ENCODE measurements around the gene CHRFAM7A. TPM values are rescaled to one million over a fixed set of nuclear protein-coding genes. Genes with fewer than 3 reads are reported as not detected.
"Not testable (repeated sequence)": the region's sequence is repeated elsewhere in the genome, so short reads cannot be mapped to it uniquely, and the experiment has no call there.

CHRFAM7A gene
- total RNA-seq, 1 experiment from 2014 or later: 7.4 TPM

- intact Hi-C loops (cut with micrococcal nuclease); H3K9ac ChIP-seq (ENCODE audit: low read length); H4K20me1 ChIP-seq (ENCODE audit: insufficient read depth); H3K4me2 ChIP-seq (ENCODE audit: low read length); BruUV-seq (replicated peaks); DNase-seq (ENCODE audit: low read depth, low spot score); H3K27me3 ChIP-seq (ENCODE audit: insufficient read depth, low read length); H3K27ac ChIP-seq (ENCODE audit: low read depth, low read length); H3K9me3 ChIP-seq (ENCODE audit: control insufficient read depth in 1 of 2, insufficient read depth in 1 of 2, low read depth in 1 of 2, low read length in 2 of 2); H3K79me2 ChIP-seq (ENCODE audit: insufficient read depth, low read length); H2AFZ ChIP-seq (ENCODE audit: low read depth, low read length, poor library complexity, severe bottlenecking); H3K4me3 ChIP-seq (replicated peaks in 1 of 2; ENCODE audit: low read depth in 1 of 2, low read length in 2 of 2); ATAC-seq; H3K4me1 ChIP-seq (ENCODE audit: control insufficient read depth in 1 of 2, insufficient read depth in 2 of 2, low read length in 2 of 2); POLR2A ChIA-PET; H3K36me3 ChIP-seq (ENCODE audit: control insufficient read depth in 1 of 2, insufficient read depth in 2 of 2, low read length in 2 of 2); H3K9me2 ChIP-seq (ENCODE audit: insufficient read depth); RAD21 ChIA-PET (ENCODE audit: low non-redundant PET in 1 of 2, low total read pairs in 2 of 2, uncharacterized antibody in 2 of 2, unreplicated experiment in 2 of 2); CTCF ChIA-PET: not testable (repeated sequence)
These were observed 26.1 kb downstream of the CHRFAM7A start for GRCh38 chr15:30367246-30367645.

- H3K9me2 ChIP-seq (ENCODE audit: insufficient read depth); H3K4me2 ChIP-seq (ENCODE audit: low read length); ATAC-seq; H3K4me1 ChIP-seq (ENCODE audit: control insufficient read depth in 1 of 2, insufficient read depth in 2 of 2, low read length in 2 of 2); H3K9me3 ChIP-seq (ENCODE audit: control insufficient read depth in 1 of 2, insufficient read depth in 1 of 2, low read depth in 1 of 2, low read length in 2 of 2); H3K27ac ChIP-seq (ENCODE audit: low read depth, low read length); intact Hi-C loops (cut with micrococcal nuclease); H3K4me3 ChIP-seq (replicated peaks in 1 of 2; ENCODE audit: low read depth in 1 of 2, low read length in 2 of 2); H3K36me3 ChIP-seq (ENCODE audit: control insufficient read depth in 1 of 2, insufficient read depth in 2 of 2, low read length in 2 of 2); H2AFZ ChIP-seq (ENCODE audit: low read depth, low read length, poor library complexity, severe bottlenecking); H3K27me3 ChIP-seq (ENCODE audit: insufficient read depth, low read length); H4K20me1 ChIP-seq (ENCODE audit: insufficient read depth); BruUV-seq (replicated peaks); H3K79me2 ChIP-seq (ENCODE audit: insufficient read depth, low read length); H3K9ac ChIP-seq (ENCODE audit: low read length); RAD21 ChIA-PET (ENCODE audit: low non-redundant PET in 1 of 2, low total read pairs in 2 of 2, uncharacterized antibody in 2 of 2, unreplicated experiment in 2 of 2); DNase-seq (ENCODE audit: low read depth, low spot score); CTCF ChIA-PET; POLR2A ChIA-PET: not testable (repeated sequence)
These were observed 31.9 kb downstream of the CHRFAM7A start for GRCh38 chr15:30361404-30361803.

GRCh38 chr15:30360990-30361389 is 32.4 kb downstream of the CHRFAM7A start:
- POLR2A ChIA-PET, CTCF ChIA-PET: not testable (repeated sequence)

GRCh38 chr15:30355043-30355442 is 38.3 kb downstream of the CHRFAM7A start:
- BruUV-seq (replicated peaks); H2AFZ ChIP-seq (ENCODE audit: low read depth, low read length, poor library complexity, severe bottlenecking); H3K9ac ChIP-seq (ENCODE audit: low read length); H3K9me3 ChIP-seq (ENCODE audit: control insufficient read depth in 1 of 2, insufficient read depth in 1 of 2, low read depth in 1 of 2, low read length in 2 of 2); ATAC-seq; POLR2A ChIA-PET; H3K4me3 ChIP-seq (replicated peaks in 1 of 2; ENCODE audit: low read depth in 1 of 2, low read length in 2 of 2); DNase-seq (ENCODE audit: low read depth, low spot score); H3K27me3 ChIP-seq (ENCODE audit: insufficient read depth, low read length); intact Hi-C loops (cut with micrococcal nuclease); RAD21 ChIA-PET (ENCODE audit: low non-redundant PET in 1 of 2, low total read pairs in 2 of 2, uncharacterized antibody in 2 of 2, unreplicated experiment in 2 of 2); H3K4me2 ChIP-seq (ENCODE audit: low read length); H3K27ac ChIP-seq (ENCODE audit: low read depth, low read length); H3K79me2 ChIP-seq (ENCODE audit: insufficient read depth, low read length); CTCF ChIA-PET; H3K9me2 ChIP-seq (ENCODE audit: insufficient read depth); H3K4me1 ChIP-seq (ENCODE audit: control insufficient read depth in 1 of 2, insufficient read depth in 2 of 2, low read length in 2 of 2); H4K20me1 ChIP-seq (ENCODE audit: insufficient read depth); H3K36me3 ChIP-seq (ENCODE audit: control insufficient read depth in 1 of 2, insufficient read depth in 2 of 2, low read length in 2 of 2): not testable (repeated sequence)

More at GRCh38 chr15:30360990-30361389, 32.4 kb downstream of the CHRFAM7A start:
- DNase-seq (ENCODE audit: low read depth, low spot score); H3K4me2 ChIP-seq (ENCODE audit: low read length); intact Hi-C loops (cut with micrococcal nuclease); H3K79me2 ChIP-seq (ENCODE audit: insufficient read depth, low read length); ATAC-seq; H4K20me1 ChIP-seq (ENCODE audit: insufficient read depth); H3K9me2 ChIP-seq (ENCODE audit: insufficient read depth); BruUV-seq (replicated peaks); H2AFZ ChIP-seq (ENCODE audit: low read depth, low read length, poor library complexity, severe bottlenecking); H3K9me3 ChIP-seq (ENCODE audit: control insufficient read depth in 1 of 2, insufficient read depth in 1 of 2, low read depth in 1 of 2, low read length in 2 of 2); H3K4me3 ChIP-seq (replicated peaks in 1 of 2; ENCODE audit: low read depth in 1 of 2, low read length in 2 of 2); H3K36me3 ChIP-seq (ENCODE audit: control insufficient read depth in 1 of 2, insufficient read depth in 2 of 2, low read length in 2 of 2); H3K9ac ChIP-seq (ENCODE audit: low read length); H3K27ac ChIP-seq (ENCODE audit: low read depth, low read length); H3K4me1 ChIP-seq (ENCODE audit: control insufficient read depth in 1 of 2, insufficient read depth in 2 of 2, low read length in 2 of 2); RAD21 ChIA-PET (ENCODE audit: low non-redundant PET in 1 of 2, low total read pairs in 2 of 2, uncharacterized antibody in 2 of 2, unreplicated experiment in 2 of 2); H3K27me3 ChIP-seq (ENCODE audit: insufficient read depth, low read length): not testable (repeated sequence)

GRCh38 chr15:30349803-30350202 is 43.5 kb downstream of the CHRFAM7A start:
- H3K9me3 ChIP-seq (ENCODE audit: control insufficient read depth in 1 of 2, insufficient read depth in 1 of 2, low read depth in 1 of 2, low read length in 2 of 2); H2AFZ ChIP-seq (ENCODE audit: low read depth, low read length, poor library complexity, severe bottlenecking); DNase-seq (ENCODE audit: low read depth, low spot score); H3K27me3 ChIP-seq (ENCODE audit: insufficient read depth, low read length); H4K20me1 ChIP-seq (ENCODE audit: insufficient read depth); H3K27ac ChIP-seq (ENCODE audit: low read depth, low read length); H3K36me3 ChIP-seq (ENCODE audit: control insufficient read depth in 1 of 2, insufficient read depth in 2 of 2, low read length in 2 of 2); ATAC-seq; H3K4me2 ChIP-seq (ENCODE audit: low read length); H3K9me2 ChIP-seq (ENCODE audit: insufficient read depth); POLR2A ChIA-PET; H3K79me2 ChIP-seq (ENCODE audit: insufficient read depth, low read length); intact Hi-C loops (cut with micrococcal nuclease); CTCF ChIA-PET; H3K4me1 ChIP-seq (ENCODE audit: control insufficient read depth in 1 of 2, insufficient read depth in 2 of 2, low read length in 2 of 2); H3K9ac ChIP-seq (ENCODE audit: low read length); H3K4me3 ChIP-seq (replicated peaks in 1 of 2; ENCODE audit: low read depth in 1 of 2, low read length in 2 of 2); BruUV-seq (replicated peaks); RAD21 ChIA-PET (ENCODE audit: low non-redundant PET in 1 of 2, low total read pairs in 2 of 2, uncharacterized antibody in 2 of 2, unreplicated experiment in 2 of 2): not testable (repeated sequence)

Measured in HCT116 (cell line).